Inflammatory macrophage (primary cell): ENCODE data around the gene RAI1.

Experiments used
- DNase-seq, 2 donors: peaks; one replicate each; pipeline ENCODE4 v3.0.0-alpha.2; 2020 to 2022

RAI1 gene

GRCh38 chr17:17847726-17848125, 166.5 kb downstream of the RAI1 start:
- DNase-seq = no peak

GRCh38 chr17:17848311-17849082, 167.2 kb downstream of the RAI1 start:
- peak; percentile 45 to 68 for DNase-seq

- peak; percentile 93 to 94 for DNase-seq
Measured at GRCh38 chr17:17849147-17849820, 168.0 kb downstream of the RAI1 start.

GRCh38 chr17:17849845-17850373, 168.7 kb downstream of the RAI1 start:
- DNase-seq = peak; percentile 72 to 73

GRCh38 chr17:17851103-17852002, 170.1 kb downstream of the RAI1 start:
- no peak for DNase-seq

GRCh38 chr17:17852930-17853329, 171.7 kb downstream of the RAI1 start:
- no peak for DNase-seq

GRCh38 chr17:17853811-17854447, 172.7 kb downstream of the RAI1 start:
- no peak for DNase-seq

GRCh38 chr17:17855976-17856375, 174.7 kb downstream of the RAI1 start:
- DNase-seq = peak; percentile 34 to 60

GRCh38 chr17:17856386-17856785, 175.1 kb downstream of the RAI1 start:
- DNase-seq = no peak

GRCh38 chr17:17857496-17857895, 176.2 kb downstream of the RAI1 start:
- DNase-seq = no peak

- DNase-seq = peak; percentile 45 to 60
Measured at GRCh38 chr17:17859909-17860765, 178.9 kb downstream of the RAI1 start.

GRCh38 chr17:17860766-17861107, 179.5 kb downstream of the RAI1 start:
- DNase-seq = no peak
